ENCODE data around the gene PFDN6. TPM values are rescaled to one million over a fixed set of nuclear protein-coding genes. Genes with fewer than 3 reads are reported as not detected.

Gene PFDN6
- total and polyA plus RNA-seq, 2 experiments from 2014 or later = 56.1 to 62.2 TPM

DNA sequence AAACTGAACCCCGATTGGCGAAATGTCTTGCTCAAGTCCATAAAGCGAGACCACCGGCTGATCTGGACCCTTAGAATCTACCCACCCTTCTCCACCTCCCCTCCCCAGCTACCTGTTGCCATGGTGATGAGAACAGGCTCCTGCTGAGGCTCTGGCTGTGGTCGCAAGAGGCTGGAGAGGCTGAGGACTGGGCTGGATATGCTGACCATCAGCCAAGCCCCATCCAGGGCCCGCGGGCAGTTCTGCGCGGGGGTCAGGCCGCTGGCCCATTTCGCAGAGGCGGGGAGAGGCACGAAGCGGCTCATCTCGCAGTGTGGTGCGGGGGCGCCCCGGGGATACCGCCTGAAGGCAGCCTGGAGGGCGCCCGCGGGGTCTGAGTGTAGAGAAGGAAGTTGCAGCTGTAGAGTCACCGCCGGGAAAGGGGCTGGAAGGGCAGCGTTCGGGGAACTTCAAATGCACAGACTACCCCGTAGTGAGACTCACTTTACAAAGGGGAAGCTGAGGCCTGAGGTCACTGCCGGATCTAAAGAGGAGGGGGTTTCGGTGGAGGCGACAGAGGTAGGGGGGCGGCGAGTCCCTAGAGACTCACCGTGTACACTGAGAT, 23.8 kb downstream of the PFDN6 start:
- peak; percentile 75 for DNase-seq (ENCODE audit: low spot score)
- peaks cover 10% of the 10 kb centered on the region for H3F3A ChIP-seq (replicated peaks; ENCODE audit: low read depth)
- H3K27me3 Mint-ChIP-seq (ENCODE audit: insufficient read depth, low read depth, poor library complexity) = peaks cover 20% of the 10 kb centered on the region
- no peaks in the 10 kb centered on the region for H3K9me2 ChIP-seq (ENCODE audit: insufficient read depth)
- TF ChIP-seq NANOG (IDR thresholded peaks at IDR 0.05; ENCODE audit: borderline replicate concordance) (no peak), EZH2phosphoT487 (IDR thresholded peaks at IDR 0.05; ENCODE audit: unreplicated experiment) (no peak), EZH2 (IDR thresholded peaks at IDR 0.05; ENCODE audit: low read depth, unreplicated experiment) (no peak), POLR2AphosphoS5 (IDR thresholded peaks at IDR 0.05; ENCODE audit: low read depth) (no peak), ZNF114 (CRISPR knock-in tag; IDR thresholded peaks at IDR 0.05) (no peak), STAT1 (IDR thresholded peaks at IDR 0.05; ENCODE audit: unreplicated experiment) (no peak), CREB1 (CRISPR knock-in tag; IDR thresholded peaks at IDR 0.05; ENCODE audit: low read depth) (no peak), JUNB (IDR thresholded peaks at IDR 0.05; ENCODE audit: unreplicated experiment) (no peak), ETS1 (IDR thresholded peaks at IDR 0.05) (no peak), ZNF462 (CRISPR knock-in tag; IDR thresholded peaks at IDR 0.05) (no peak)
- H3K4me2 ChIP-seq = peak overlapping the region; percentile 99
- H3K4me3 Mint-ChIP-seq = peak overlapping the region; percentile 92
- H3K27ac Mint-ChIP-seq = no peak overlapping the region; the same call in 1 of the 2 replicates
- no peak overlapping the region for H3K27ac ChIP-seq (ENCODE audit: low read depth)
- H3K4me1 ChIP-seq (ENCODE audit: insufficient read depth) = peaks cover 20% of the 10 kb centered on the region
- H3K4me1 Mint-ChIP-seq = peaks cover 35% of the 10 kb centered on the region
- 0 out of 2 replicates have a peak, but pooled peaks cover 6% of the 10 kb centered on the region for H3K79me2 ChIP-seq (replicated peaks; ENCODE audit: insufficient read depth)
- H2AFZ ChIP-seq = peak overlapping the region; percentile 80
- H4K20me1 ChIP-seq (replicated peaks; ENCODE audit: insufficient read depth) = no peaks in the 10 kb centered on the region; the same call in 1 of the 2 replicates
- H3K9me3 Mint-ChIP-seq = no peaks in the 10 kb centered on the region; the same call in 1 of the 3 replicates
- peak overlapping the region; percentile 91 for H3K4me3 ChIP-seq
- peaks cover 3% of the 10 kb centered on the region; the same call in 2 of the 3 replicates for H3K36me3 Mint-ChIP-seq (ENCODE audit: low read depth)
- ATAC-seq = peak; percentile 8
- H3K27me3 ChIP-seq (ENCODE audit: insufficient read depth) = no peaks in the 10 kb centered on the region
- H3K36me3 ChIP-seq (ENCODE audit: insufficient read depth) = no peaks in the 10 kb centered on the region
